Gastrocnemius medialis (tissue), 4 donors: ENCODE data around the gene NFIA.

Source experiments
- CTCF ChIP-seq, 5 experiments: fragments of 450-650 bp in 3 of 5; fragments of 200-600 bp in 2 of 5; sonication (generic) in 2 of 5; IDR thresholded peaks in 4 of 5; conservative IDR thresholded peaks in 1 of 5; 1 replicate in 4 of 5; 2 replicates in 1 of 5; pipeline ENCODE4 v1.5.1; 2016 to 2019; ENCODE audit warnings: antibody characterized with exemption in 5 of 5, mild to moderate bottlenecking in 3 of 5, moderate library complexity in 3 of 5
- POLR2A ChIP-seq, 2 donors: fragments of 450-650 bp; IDR thresholded peaks; one replicate each; pipeline ENCODE4 v1.6.1; 2017; ENCODE audit warnings: antibody characterized with exemption in 2 of 2, mild to moderate bottlenecking in 2 of 2, moderate library complexity in 2 of 2

GRCh38 chr1:61142043-61142440, 59.7 kb downstream of the NFIA start:
- TF ChIP-seq CTCF (IDR thresholded peaks at IDR 0.05 in 4 of 5, conservative IDR thresholded peaks at IDR 0.05 in 1 of 5) (no peak), POLR2A (IDR thresholded peaks at IDR 0.05) (no peak)
